UCSD-AML1 (cell line): ENCODE data around the gene VAV2.

ENCODE experiments used
- DNase-seq: peaks from one replicate; lab custom pipeline; 2025; ENCODE audit not compliant: unreplicated experiment; lab: John Stamatoyannopoulos, UW

The VAV2 gene

DNA sequence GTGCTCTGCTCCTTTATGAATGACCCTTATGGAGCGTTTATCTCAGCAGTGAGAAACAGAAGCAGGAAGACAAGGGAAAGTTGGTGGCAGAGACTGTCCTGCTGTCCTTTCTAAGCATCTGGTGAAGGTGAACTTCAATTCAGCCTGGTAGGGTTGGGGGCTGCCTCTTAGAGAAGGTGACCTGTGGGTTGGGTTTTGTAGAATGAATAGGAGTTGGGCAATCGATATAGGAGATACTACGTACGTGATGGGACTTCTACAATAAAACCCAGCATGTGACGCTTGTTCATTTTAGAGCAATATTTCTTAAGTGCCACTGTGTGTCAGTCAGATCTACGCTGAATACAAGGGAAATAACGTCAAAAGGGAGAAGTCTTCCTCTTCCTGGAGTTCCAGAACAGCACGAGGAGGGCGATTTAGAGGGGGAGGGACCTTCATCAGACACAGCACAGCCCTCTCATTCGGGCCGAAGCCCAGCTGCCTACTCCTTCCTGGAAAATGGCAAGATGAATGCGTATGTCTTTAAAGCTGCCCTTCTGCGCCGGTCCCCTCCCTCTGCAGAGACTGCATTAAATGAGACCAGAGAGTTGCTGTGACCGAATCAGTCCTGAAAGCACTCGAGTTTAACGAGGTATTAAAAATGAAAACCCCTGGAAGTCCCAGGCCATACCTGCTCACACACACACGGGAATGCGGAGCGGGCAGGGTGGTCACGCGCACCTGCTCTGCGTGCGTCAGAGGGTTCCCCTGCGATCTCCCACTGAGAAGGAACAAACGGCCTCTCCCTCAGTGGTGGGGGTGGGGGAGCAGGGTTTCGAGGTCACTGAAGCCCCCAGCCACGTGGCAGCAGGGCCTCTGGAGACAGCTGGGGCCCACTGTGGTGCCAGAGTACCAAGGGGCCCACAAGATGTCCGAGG is 168.7 kb downstream of the VAV2 start:
- peak; percentile 36 for DNase-seq

GRCh38 chr9:133822430-133823065 is 169.6 kb downstream of the VAV2 start:
- DNase-seq: no peak

DNA sequence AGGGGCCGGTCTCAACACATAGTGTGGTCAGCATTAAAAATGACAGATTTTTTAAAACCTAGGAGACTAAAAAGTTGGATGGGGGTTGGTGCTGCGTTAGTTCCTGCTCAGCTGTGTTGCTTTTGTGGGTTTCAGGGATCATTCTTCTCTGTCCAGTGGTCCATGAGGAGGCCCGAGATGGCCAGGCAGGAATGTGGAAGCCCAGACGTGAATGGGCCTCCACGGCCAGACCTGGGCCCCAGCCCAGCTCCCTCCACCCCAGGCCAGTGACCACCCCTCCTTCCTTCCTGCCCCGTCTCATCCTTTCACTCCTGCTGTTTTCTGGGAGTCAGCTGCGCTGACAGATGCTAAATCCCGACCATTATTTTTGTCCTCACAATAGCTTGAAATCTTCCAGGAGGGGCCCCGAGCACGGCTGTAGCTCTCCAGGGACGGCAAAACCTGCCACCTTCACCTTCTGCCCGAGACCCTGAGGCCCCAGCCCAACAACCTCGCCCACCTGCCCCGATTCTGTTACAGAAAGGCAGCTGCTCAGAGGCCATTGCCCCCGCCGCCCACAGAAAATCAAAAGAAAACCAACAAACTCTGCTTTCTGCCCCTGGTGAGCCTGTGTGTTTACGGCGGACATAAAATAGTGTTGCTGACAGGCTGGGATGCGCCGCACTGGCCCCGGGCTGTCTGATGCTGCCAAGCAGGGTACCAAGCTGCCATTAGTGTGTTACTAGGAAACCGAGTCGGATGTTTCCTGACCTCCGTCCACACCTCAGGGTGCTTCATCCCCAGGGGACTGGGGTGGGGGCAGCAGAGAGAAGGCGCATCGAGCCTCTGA is 170.3 kb downstream of the VAV2 start:
- DNase-seq: no peak

DNA sequence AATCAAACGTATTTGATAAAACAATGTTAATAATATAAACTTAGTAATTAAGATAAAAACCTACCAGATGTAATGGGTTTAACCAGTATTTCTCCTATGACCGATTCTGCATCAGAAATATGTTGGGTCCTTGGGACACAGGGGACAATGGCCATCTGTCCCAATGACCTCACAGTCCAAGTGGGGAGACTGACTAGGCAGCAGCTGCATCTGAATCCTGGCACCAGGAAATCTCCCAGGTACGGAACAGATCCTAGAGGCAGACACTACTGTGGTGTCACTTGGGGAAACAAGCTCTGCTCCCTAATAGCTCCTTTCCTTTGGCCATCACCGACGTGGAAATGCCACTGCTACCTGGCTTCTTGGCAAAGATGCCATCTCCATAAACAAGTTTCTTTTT is 172.2 kb downstream of the VAV2 start:
- DNase-seq: no peak

GRCh38 chr9:133818444-133818843 is 173.7 kb downstream of the VAV2 start:
- no peak for DNase-seq

DNA sequence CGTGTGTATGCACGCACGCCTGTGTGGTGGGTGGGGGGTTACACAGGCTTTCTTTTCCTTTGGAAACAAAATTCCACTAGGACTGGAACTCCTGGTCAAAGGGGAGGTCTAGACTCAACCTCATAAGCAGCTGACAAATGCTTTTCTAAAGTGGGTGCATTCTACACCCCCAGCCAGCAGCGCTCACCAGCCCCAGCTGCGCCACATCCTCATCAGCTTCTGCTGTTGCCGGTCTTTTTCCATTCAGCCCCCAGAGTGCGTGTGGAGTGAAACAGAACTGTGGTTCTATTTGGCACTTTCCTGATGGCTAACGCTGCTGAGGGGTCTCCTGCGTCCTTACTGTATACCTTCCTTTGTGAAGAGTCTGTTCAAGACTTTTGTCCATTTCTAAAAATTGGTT is 176.3 kb downstream of the VAV2 start:
- no peak for DNase-seq

DNA sequence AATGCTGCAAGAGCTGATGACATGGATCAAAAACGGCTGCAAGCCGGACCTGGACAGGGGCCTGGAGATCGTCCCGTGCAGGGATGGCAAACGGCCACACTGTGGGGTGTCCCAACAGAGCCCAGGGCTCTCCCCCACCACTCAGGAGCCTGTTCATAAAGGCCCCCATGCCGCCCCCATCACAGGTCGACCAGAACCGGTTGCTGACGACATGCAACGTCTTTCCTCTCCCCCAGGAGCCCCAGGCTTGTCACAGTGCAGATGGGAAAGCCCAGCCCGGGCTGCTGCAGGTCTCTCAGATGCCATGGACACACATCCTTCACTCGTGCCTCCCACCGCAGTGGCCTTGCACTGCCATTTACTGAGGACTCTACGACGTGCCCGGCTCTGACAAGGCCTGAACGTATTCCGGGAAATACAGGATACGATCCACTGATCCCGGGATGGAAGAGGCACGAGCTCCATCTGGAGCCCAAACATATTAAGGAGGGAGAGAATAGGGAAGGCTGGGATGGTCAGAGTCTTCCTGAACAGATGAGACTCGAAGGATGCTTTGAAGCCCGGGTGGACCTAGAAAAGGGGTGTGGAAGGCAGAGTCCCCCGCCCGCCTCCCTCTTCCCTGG is 177.4 kb downstream of the VAV2 start:
- DNase-seq: no peak

DNA sequence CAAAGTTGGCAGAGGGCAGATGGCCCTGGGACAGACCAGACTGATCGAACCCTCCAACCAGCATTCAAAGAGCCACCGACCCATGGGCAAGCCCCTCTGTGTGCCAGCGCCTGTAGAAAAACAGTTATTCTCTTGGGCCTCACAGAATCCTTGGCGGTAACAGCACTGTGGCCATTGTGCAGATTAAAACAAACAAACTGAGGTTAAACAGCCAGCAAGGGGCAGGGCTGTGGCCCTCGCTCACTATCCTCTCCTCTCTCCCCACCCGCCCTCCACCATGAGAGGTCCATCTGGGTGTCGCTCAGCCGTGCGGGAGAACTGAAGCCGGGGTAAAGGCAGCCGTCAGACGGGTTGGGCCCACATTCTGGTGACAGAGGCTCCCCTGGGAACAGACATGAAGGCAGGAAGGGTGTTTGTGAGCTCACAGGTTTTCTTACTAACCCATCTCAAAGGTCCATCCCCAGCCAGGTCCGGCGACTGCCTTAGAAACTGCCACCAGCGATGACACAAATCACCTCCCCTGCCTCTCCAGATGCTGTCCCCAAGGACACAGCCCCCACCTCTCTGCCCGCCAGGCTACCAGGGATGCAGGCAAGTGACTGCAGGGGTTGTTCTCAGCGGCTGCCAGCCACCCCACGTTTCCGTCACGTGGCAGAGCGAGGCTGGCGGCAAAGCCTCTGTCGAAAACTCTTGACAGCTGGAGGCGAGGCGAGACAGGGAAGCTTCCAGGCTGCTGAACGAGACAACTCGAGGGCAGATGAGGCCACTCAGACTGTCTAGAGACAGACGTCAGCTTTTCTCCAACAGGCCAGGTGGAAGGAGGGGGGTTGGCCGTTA is 178.2 kb downstream of the VAV2 start:
- no peak for DNase-seq

DNA sequence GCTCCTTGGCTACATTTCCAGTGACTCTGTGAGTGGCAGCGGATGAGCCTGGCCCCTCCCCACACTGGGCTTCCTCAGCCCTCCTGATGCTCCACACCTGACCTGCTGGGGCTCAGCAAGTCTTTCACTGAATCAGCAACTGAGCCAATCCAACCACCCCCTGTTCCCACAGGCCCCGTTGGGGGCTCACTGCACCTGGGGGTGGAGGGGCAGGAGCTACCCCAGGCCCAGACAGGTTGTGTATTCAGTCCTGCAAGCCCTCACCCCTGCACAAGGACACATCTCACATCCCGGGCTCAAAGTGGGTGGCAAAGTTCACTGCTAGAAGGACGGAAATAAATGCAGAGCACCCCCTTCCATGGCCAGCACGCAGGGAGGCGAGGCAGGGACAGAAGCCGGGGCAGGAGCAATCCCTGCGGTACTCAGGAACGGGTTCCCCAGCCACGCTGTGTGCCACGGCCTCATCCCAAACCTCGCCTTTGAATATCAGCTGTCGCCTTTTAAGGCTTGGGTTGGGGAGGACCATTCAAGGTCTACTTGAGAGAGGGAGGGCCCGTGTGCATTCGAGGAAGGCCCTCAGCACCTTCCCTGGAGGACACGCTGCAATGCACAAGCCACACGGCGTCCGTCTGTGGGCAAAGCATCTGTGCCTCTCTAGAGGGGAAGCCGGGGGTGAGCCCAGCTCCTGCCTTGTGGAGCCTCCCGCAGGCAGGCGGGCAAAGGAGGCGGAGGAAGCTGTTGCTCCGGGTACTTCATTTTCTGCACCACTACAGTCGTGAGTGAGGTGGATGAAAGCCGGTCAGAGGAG is 179.0 kb downstream of the VAV2 start:
- DNase-seq: no peak

DNA sequence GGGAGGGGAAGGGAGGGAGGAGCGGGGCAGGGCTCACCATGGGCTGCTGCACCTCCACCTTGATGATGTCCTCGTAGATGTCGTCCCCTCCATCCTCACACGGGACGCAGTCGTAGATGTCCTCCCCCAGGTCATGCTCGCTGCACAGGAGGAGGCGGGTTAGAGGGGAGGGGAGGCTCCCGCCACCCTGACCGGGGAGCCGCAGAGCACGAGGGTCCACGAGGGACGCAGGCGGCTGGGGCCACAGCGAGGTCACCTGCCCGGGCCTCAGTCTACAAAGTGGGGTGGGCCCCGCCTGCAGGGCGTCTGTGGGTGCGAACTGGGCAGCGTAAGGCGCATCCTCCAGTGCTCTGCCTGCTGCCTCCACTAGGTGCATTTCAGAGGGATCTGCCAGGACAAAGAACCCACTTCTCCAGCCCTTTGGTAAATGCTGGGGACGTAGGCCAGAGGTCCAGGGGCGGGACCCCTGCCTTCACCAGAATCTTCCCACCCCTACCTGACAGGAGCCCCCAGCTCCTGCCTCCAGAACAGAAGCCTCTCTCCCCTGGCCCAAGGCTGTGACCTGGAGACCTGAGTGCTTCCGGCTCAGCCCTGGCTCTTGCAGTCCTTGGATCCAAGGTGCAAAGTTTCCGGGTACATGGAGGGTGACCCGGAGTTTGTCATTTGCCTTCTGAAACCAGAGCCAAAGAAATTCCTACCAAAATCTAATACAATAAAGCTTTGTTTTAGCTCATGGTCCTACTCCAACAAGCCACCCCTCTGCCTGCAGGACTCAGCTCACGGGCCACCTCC is 179.9 kb downstream of the VAV2 start:
- no peak for DNase-seq

GRCh38 chr9:133811471-133811870 is 180.7 kb downstream of the VAV2 start:
- no peak for DNase-seq

DNA sequence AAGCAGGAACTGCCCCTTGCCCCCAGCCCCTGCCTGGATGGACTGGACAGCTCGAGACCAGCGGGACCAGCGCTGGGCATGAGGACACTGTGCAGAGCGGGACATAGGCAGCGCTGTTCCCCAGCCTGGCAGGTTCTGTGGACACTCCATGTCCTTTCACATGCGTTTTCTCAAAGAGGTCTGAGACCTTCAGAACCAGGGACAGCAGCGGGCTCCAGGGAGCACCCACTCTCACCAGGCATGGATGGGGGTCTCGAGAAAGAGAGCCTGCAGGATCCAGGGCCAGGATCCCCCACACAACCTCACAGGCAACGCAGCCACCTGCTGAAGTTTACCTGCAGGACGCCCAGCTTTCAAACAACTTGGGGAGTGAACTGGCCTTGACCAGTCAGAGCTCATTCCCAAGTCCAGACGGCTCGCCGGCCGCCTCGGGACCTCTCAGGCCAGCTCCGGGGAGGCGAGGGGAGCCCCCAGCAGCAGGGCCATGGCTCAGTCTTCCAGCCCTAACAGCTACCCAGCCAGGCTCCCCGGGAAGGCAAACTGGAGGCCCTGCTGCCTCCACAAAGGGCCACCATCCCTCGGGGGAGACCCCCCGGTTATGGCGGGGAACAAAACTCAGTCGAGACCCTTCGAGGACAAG is 181.4 kb downstream of the VAV2 start:
- DNase-seq: no peak

DNA sequence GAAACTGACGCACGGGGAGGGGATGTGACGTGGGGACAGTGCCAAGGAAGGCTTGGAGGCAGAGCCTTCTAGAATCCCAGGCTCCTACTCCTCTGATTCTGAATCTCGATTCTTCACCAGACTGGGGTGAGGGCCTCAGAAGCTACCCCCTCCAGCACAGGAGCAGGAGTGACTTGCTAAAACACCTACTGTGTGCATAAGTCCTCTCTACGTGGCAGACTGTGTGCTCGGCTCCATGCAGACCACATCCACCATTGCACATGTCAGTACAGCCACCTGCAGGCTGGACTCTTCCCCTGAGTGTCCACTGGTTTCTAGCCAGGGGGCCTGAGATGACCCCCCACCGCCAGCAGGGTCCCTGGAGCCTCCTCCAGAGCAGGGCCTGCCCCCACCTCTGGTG is 182.8 kb downstream of the VAV2 start:
- DNase-seq: no peak

- DNase-seq: no peak
Measured at GRCh38 chr9:133807818-133808217, 184.3 kb downstream of the VAV2 start.

GRCh38 chr9:133807037-133807436 is 185.1 kb downstream of the VAV2 start:
- no peak for DNase-seq

GRCh38 chr9:133806623-133807010 is 185.5 kb downstream of the VAV2 start:
- no peak for DNase-seq

DNA sequence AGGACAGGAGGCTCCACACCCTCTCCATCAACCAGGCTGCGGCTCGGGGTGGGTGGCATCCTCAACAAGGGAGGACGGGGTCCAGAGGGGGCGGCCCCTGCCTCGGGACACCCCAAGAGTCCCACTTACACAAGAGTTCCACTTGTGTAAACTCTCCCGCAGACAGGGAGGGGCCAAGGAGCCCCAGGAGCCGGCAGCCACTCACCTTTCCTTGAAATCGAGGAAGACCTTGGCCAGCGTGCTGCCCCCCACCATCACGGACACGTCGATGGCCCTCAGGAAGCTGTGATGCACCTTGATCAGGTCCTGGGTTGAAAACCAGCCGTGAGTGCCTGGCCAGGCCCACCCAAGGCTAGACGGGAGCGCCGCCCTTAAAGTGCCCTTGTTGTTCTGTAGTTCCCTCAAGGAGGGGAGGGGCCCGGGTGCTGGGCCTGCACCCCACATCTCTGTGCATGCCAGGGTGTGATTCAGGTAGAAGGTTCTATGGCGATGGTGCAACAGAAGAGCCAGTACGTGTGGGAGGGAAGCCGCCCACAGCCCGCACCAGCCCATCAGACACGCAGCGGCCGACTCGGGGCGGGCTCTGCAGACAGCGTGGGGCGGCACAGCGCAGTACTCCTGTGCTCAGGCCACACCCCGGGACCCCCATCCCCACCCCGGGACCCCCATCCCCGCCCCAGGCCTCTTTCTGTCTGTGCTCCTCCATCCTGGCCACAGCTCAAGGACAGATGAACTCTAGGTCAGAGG is 186.1 kb downstream of the VAV2 start:
- no peak for DNase-seq

GRCh38 chr9:133804199-133804598 is 187.9 kb downstream of the VAV2 start:
- DNase-seq: no peak
